Measurements from ENCODE around the gene POLR1C. TPM values are rescaled to one million over a fixed set of nuclear protein-coding genes. Genes with fewer than 3 reads are reported as not detected.
A peak's percentile ranks its signal among the peaks of the same experiment; 100 is the strongest.
"Not testable (repeated sequence)": the region's sequence is repeated elsewhere in the genome, so short reads cannot be mapped to it uniquely, and the experiment has no call there.

The POLR1C gene
- total RNA-seq (21.1 TPM), polyA plus RNA-seq (ENCODE audit: insufficient read depth in 1 of 8, insufficient read length in 8 of 8, low replicate concordance in 1 of 8) (10 to 100 TPM; 16.7 to 22.2 (median 19.2) TPM)
- long read RNA-seq, donor 1, partial matches to known transcripts, result 0 of 3 reads
- long read RNA-seq, donor 1, other reads (novel, unspliced or antisense), result 0 of 3 reads
- long read RNA-seq, donor 2, partial matches to known transcripts, result 0 of 1 reads
- long read RNA-seq, donor 2, other reads (novel, unspliced or antisense), result 0 of 1 reads
- long read RNA-seq, donor 3, transcript POLR1C-203 (9 exons, 1,355 nt), result major isoform, 5 of 28 reads
- long read RNA-seq, donor 3, partial matches to known transcripts, result 15 of 28 reads
- long read RNA-seq, donor 3, other reads (novel, unspliced or antisense), result 5 of 28 reads
- long read RNA-seq, donor 4, partial matches to known transcripts, result 13 of 17 reads
- long read RNA-seq, donor 4, other reads (novel, unspliced or antisense), result 0 of 17 reads
- long read RNA-seq, donor 5, transcript POLR1C-203 (9 exons, 1,355 nt), result major isoform, 17 of 27 reads
- long read RNA-seq, donor 5, partial matches to known transcripts, result 5 of 27 reads
- long read RNA-seq, donor 5, other reads (novel, unspliced or antisense), result 0 of 27 reads
- long read RNA-seq, donor 6, transcript POLR1C-203 (9 exons, 1,355 nt), result major isoform, 11 of 69 reads
- long read RNA-seq, donor 6, partial matches to known transcripts, result 57 of 69 reads
- long read RNA-seq, donor 6, other reads (novel, unspliced or antisense), result 0 of 69 reads
- long read RNA-seq, donor 7, partial matches to known transcripts, result 68 of 111 reads
- long read RNA-seq, donor 7, other reads (novel, unspliced or antisense), result 38 of 111 reads
- long read RNA-seq, donor 8, transcript POLR1C-203 (9 exons, 1,355 nt), result major isoform, 5 of 64 reads
- long read RNA-seq, donor 8, partial matches to known transcripts, result 30 of 64 reads
- long read RNA-seq, donor 8, other reads (novel, unspliced or antisense), result 27 of 64 reads
- long read RNA-seq, donor 9, partial matches to known transcripts, result 0 of 1 reads
- long read RNA-seq, donor 9, other reads (novel, unspliced or antisense), result 0 of 1 reads
- long read RNA-seq, donor 10, partial matches to known transcripts, result 0 of 9 reads
- long read RNA-seq, donor 10, other reads (novel, unspliced or antisense), result 0 of 9 reads
- long read RNA-seq, donor 11, partial matches to known transcripts, result 83 of 118 reads
- long read RNA-seq, donor 11, other reads (novel, unspliced or antisense), result 28 of 118 reads

- Histone ChIP-seq H3K27ac (ENCODE audit: low read length) (peak within 1 kb of the TSS; percentile 95), H3K27me3 (ENCODE audit: control insufficient read depth, insufficient read depth, low read length) (no peaks in the 10 kb centered on the region), H3K4me3 (ENCODE audit: low read length) (peak within 1 kb of the TSS; percentile 100), H3K4me1 (ENCODE audit: control insufficient read depth, insufficient read depth, low read length) (peaks cover 23% of the 10 kb centered on the region), H3K36me3 (ENCODE audit: control insufficient read depth, insufficient read depth, low read length) (peaks cover 63% of the 10 kb centered on the region), H3K9me3 (replicated peaks; ENCODE audit: control insufficient read depth, low read depth, low read length) (no peaks in the 10 kb centered on the region)
- peak; percentile 99 for DNase-seq
- WGBS (ENCODE audit: insufficient coverage), result 0% methylated on average over 52 of the region's 57 CpGs
These were observed at the start of gene POLR1C, which contains the start of gene YIPF3 for GRCh38 chr6:43516697-43517504. Gene POLR1C, plus strand, starts transcription at chr6:43517089. Its CDS starts 21 bp downstream, at chr6:43517110. Gene YIPF3, minus strand, starts transcription at chr6:43516926. Its CDS starts 119 bp downstream, at chr6:43516807.

GRCh38 chr6:43467265-43467664 is 49.6 kb upstream of the POLR1C start:
- not testable (repeated sequence) for H3K4me1 ChIP-seq (ENCODE audit: control insufficient read depth, insufficient read depth, low read length); H3K36me3 ChIP-seq (ENCODE audit: control insufficient read depth, insufficient read depth, low read length); H3K27me3 ChIP-seq (ENCODE audit: control insufficient read depth, insufficient read depth, low read length); DNase-seq; H3K27ac ChIP-seq (ENCODE audit: low read length); H3K9me3 ChIP-seq (replicated peaks; ENCODE audit: control insufficient read depth, low read depth, low read length); H3K4me3 ChIP-seq (ENCODE audit: low read length)
- 83% methylated on average over 3 of the region's 5 CpGs for WGBS (ENCODE audit: insufficient coverage)

GRCh38 chr6:43467752-43468151 is 49.1 kb upstream of the POLR1C start:
- Histone ChIP-seq H3K4me1 (ENCODE audit: control insufficient read depth, insufficient read depth, low read length) (no peaks in the 10 kb centered on the region), H3K36me3 (ENCODE audit: control insufficient read depth, insufficient read depth, low read length) (no peaks in the 10 kb centered on the region), H3K27ac (ENCODE audit: low read length) (no peak overlapping the region), H3K27me3 (ENCODE audit: control insufficient read depth, insufficient read depth, low read length) (peaks cover 6% of the 10 kb centered on the region), H3K9me3 (replicated peaks; ENCODE audit: control insufficient read depth, low read depth, low read length) (no peaks in the 10 kb centered on the region), H3K4me3 (ENCODE audit: low read length) (no peak overlapping the region)
- WGBS (ENCODE audit: insufficient coverage), result 77% methylated on average over 4 of the region's 4 CpGs
- DNase-seq, result no peak

- no peak overlapping the region for H3K27ac ChIP-seq (ENCODE audit: low read length)
- no peaks in the 10 kb centered on the region for H3K9me3 ChIP-seq (replicated peaks; ENCODE audit: control insufficient read depth, low read depth, low read length)
- peaks cover 6% of the 10 kb centered on the region for H3K27me3 ChIP-seq (ENCODE audit: control insufficient read depth, insufficient read depth, low read length)
- no peak for DNase-seq
- H3K4me1 ChIP-seq (ENCODE audit: control insufficient read depth, insufficient read depth, low read length), result no peaks in the 10 kb centered on the region
- H3K4me3 ChIP-seq (ENCODE audit: low read length), result no peak overlapping the region
- WGBS (ENCODE audit: insufficient coverage), result 53% methylated on average over 4 of the region's 4 CpGs
- no peaks in the 10 kb centered on the region for H3K36me3 ChIP-seq (ENCODE audit: control insufficient read depth, insufficient read depth, low read length)
These were observed 48.6 kb upstream of the POLR1C start for GRCh38 chr6:43468240-43468639.

- 69% methylated on average over 4 of the region's 13 CpGs for WGBS (ENCODE audit: insufficient coverage)
- H3K9me3 ChIP-seq (replicated peaks; ENCODE audit: control insufficient read depth, low read depth, low read length), result no peaks in the 10 kb centered on the region
- no peak overlapping the region for H3K27ac ChIP-seq (ENCODE audit: low read length)
- H3K36me3 ChIP-seq (ENCODE audit: control insufficient read depth, insufficient read depth, low read length), result no peaks in the 10 kb centered on the region
- no peaks in the 10 kb centered on the region for H3K4me1 ChIP-seq (ENCODE audit: control insufficient read depth, insufficient read depth, low read length)
- H3K27me3 ChIP-seq (ENCODE audit: control insufficient read depth, insufficient read depth, low read length), result peaks cover 6% of the 10 kb centered on the region
- no peak for DNase-seq
- no peak overlapping the region for H3K4me3 ChIP-seq (ENCODE audit: low read length)
These were observed 47.9 kb upstream of the POLR1C start for GRCh38 chr6:43468748-43469681.

- no CpG with 5 or more reads among the region's 7 CpGs for WGBS (ENCODE audit: insufficient coverage)
- H3K9me3 ChIP-seq (replicated peaks; ENCODE audit: control insufficient read depth, low read depth, low read length), result no peaks in the 10 kb centered on the region
- H3K4me1 ChIP-seq (ENCODE audit: control insufficient read depth, insufficient read depth, low read length), result no peaks in the 10 kb centered on the region
- H3K4me3 ChIP-seq (ENCODE audit: low read length), result no peak overlapping the region
- H3K27me3 ChIP-seq (ENCODE audit: control insufficient read depth, insufficient read depth, low read length), result peaks cover 6% of the 10 kb centered on the region
- no peak for DNase-seq
- H3K36me3 ChIP-seq (ENCODE audit: control insufficient read depth, insufficient read depth, low read length), result no peaks in the 10 kb centered on the region
- H3K27ac ChIP-seq (ENCODE audit: low read length), result no peak overlapping the region
These were observed 46.9 kb upstream of the POLR1C start for GRCh38 chr6:43469947-43470346.

GRCh38 chr6:43471399-43471798 is 45.5 kb upstream of the POLR1C start:
- 43% methylated on average over 1 of the region's 1 CpG for WGBS (ENCODE audit: insufficient coverage)
- H3K27me3 ChIP-seq (ENCODE audit: control insufficient read depth, insufficient read depth, low read length), result peaks cover 6% of the 10 kb centered on the region
- H3K4me1 ChIP-seq (ENCODE audit: control insufficient read depth, insufficient read depth, low read length), result peaks cover 6% of the 10 kb centered on the region
- no peak for DNase-seq
- no peaks in the 10 kb centered on the region for H3K9me3 ChIP-seq (replicated peaks; ENCODE audit: control insufficient read depth, low read depth, low read length)
- H3K4me3 ChIP-seq (ENCODE audit: low read length), result no peak overlapping the region
- no peaks in the 10 kb centered on the region for H3K36me3 ChIP-seq (ENCODE audit: control insufficient read depth, insufficient read depth, low read length)
- H3K27ac ChIP-seq (ENCODE audit: low read length), result no peak overlapping the region

GRCh38 chr6:43472515-43472914 is 44.4 kb upstream of the POLR1C start:
- H3K27me3 ChIP-seq (ENCODE audit: control insufficient read depth, insufficient read depth, low read length), result peaks cover 4% of the 10 kb centered on the region
- H3K9me3 ChIP-seq (replicated peaks; ENCODE audit: control insufficient read depth, low read depth, low read length), result no peaks in the 10 kb centered on the region
- no peak for DNase-seq
- no peaks in the 10 kb centered on the region for H3K36me3 ChIP-seq (ENCODE audit: control insufficient read depth, insufficient read depth, low read length)
- no CpG with 5 or more reads among the region's 4 CpGs for WGBS (ENCODE audit: insufficient coverage)
- H3K4me1 ChIP-seq (ENCODE audit: control insufficient read depth, insufficient read depth, low read length), result peaks cover 6% of the 10 kb centered on the region
- no peak overlapping the region for H3K4me3 ChIP-seq (ENCODE audit: low read length)
- H3K27ac ChIP-seq (ENCODE audit: low read length), result no peak overlapping the region
